GM23338 (cell line): ENCODE measurements around the gene RAB40B. TPM values are rescaled to one million over a fixed set of nuclear protein-coding genes. Genes with fewer than 3 reads are reported as not detected.

Experiments
- ATAC-seq: fragments of 200-7000 bp; cut with Tn5 transposase; 3 replicates; pipeline ENCODE4 v1.9.1; 2020
- DNase-seq: peaks from one replicate; pipeline ENCODE4 v3.0.0-alpha.2; 2015; ENCODE audit warnings: low spot score
- H2AFZ ChIP-seq: fragments of 200-600 bp; sonication (generic); 2 replicates; pipeline ENCODE4 v1.8.0; 2016; ENCODE audit warnings: antibody characterized with exemption, mild to moderate bottlenecking, moderate library complexity
- H3F3A ChIP-seq: fragments of 200-600 bp; sonication (generic); replicated peaks from 2 replicates; pipeline ENCODE4 v1.8.0; 2017; ENCODE audit warnings: antibody characterized with exemption, mixed run types, low read depth
- H3K27ac ChIP-seq: fragments of 200-600 bp; sonication (generic); 2 replicates; pipeline ENCODE4 v1.6.1; 2016; ENCODE audit warnings: low read depth
- H3K27me3 ChIP-seq: fragments of 200-600 bp; sonication (generic); 2 replicates; pipeline ENCODE4 v1.8.0; 2016; ENCODE audit warnings: mild to moderate bottlenecking, mixed run types, moderate library complexity; ENCODE audit not compliant: insufficient read depth
- H3K36me3 ChIP-seq: fragments of 200-600 bp; sonication (generic); 2 replicates; pipeline ENCODE4 v1.8.0; 2016; ENCODE audit warnings: mild to moderate bottlenecking; ENCODE audit not compliant: insufficient read depth
- H3K4me1 ChIP-seq: fragments of 200-600 bp; sonication (generic); 2 replicates; pipeline ENCODE4 v1.8.0; 2016; ENCODE audit warnings: mild to moderate bottlenecking, moderate library complexity; ENCODE audit not compliant: insufficient read depth
- H3K4me2 ChIP-seq: fragments of 200-600 bp; sonication (generic); 2 replicates; pipeline ENCODE4 v1.7.1; 2017; ENCODE audit warnings: mixed run types
- H3K4me3 ChIP-seq: fragments of 200-600 bp; sonication (generic); 2 replicates; pipeline ENCODE4 v1.6.1; 2016; ENCODE audit warnings: mixed run types
- H3K79me2 ChIP-seq: fragments of 200-600 bp; sonication (generic); replicated peaks from 2 replicates; pipeline ENCODE4 v1.8.0; 2017; ENCODE audit warnings: mild to moderate bottlenecking; ENCODE audit not compliant: insufficient read depth
- H3K9me2 ChIP-seq: fragments of 200-600 bp; sonication (generic); 2 replicates; pipeline ENCODE4 v1.8.0; 2017; ENCODE audit not compliant: insufficient read depth
- H4K20me1 ChIP-seq: fragments of 200-600 bp; sonication (generic); replicated peaks from 2 replicates; pipeline ENCODE4 v1.8.0; 2017; ENCODE audit warnings: mild to moderate bottlenecking; ENCODE audit not compliant: insufficient read depth
- H3K27ac Mint-ChIP-seq: 2 replicates; pipeline ENCODE4 v1.8.0; 2020; ENCODE audit warnings: inconsistent platforms, mild to moderate bottlenecking, moderate library complexity, mixed read lengths
- H3K27me3 Mint-ChIP-seq: 3 replicates; pipeline ENCODE4 v1.8.0; 2022; ENCODE audit warnings: low read depth, mild to moderate bottlenecking, moderate library complexity, mixed read lengths, inconsistent platforms; ENCODE audit not compliant: insufficient read depth, poor library complexity
- H3K36me3 Mint-ChIP-seq: 3 replicates; pipeline ENCODE4 v1.8.0; 2021; ENCODE audit warnings: low read depth, mild to moderate bottlenecking, inconsistent platforms, moderate library complexity, mixed read lengths
- H3K4me1 Mint-ChIP-seq: 3 replicates; pipeline ENCODE4 v1.8.0; 2020; ENCODE audit warnings: mild to moderate bottlenecking, inconsistent platforms, mixed read lengths
- H3K4me3 Mint-ChIP-seq: 3 replicates; pipeline ENCODE4 v1.8.0; 2021; ENCODE audit warnings: moderate library complexity, mild to moderate bottlenecking, inconsistent platforms, mixed read lengths
- H3K9me3 Mint-ChIP-seq: 3 replicates; pipeline ENCODE4 v1.8.0; 2020; ENCODE audit warnings: moderate library complexity, mild to moderate bottlenecking, inconsistent platforms, mixed read lengths
- CREB1 ChIP-seq: fragments of 250-450 bp; sonication (Bioruptor Pico); IDR thresholded peaks from 2 replicates; pipeline ENCODE4 v1.5.0; 2020; ENCODE audit warnings: low read depth, mild to moderate bottlenecking, moderate library complexity
- EZH2 ChIP-seq: fragments of 200-600 bp; sonication (generic); IDR thresholded peaks from one replicate; pipeline ENCODE4 v1.8.0; 2017; ENCODE audit warnings: antibody characterized with exemption, mild to moderate bottlenecking, low read depth; ENCODE audit not compliant: unreplicated experiment
- EZH2phosphoT487 ChIP-seq: fragments of 200-600 bp; sonication (generic); IDR thresholded peaks from one replicate; pipeline ENCODE4 v1.8.1; 2018; ENCODE audit warnings: antibody characterized with exemption; ENCODE audit not compliant: unreplicated experiment
- NANOG ChIP-seq: IDR thresholded peaks from 2 replicates; pipeline ENCODE4 v1.6.1; 2016; ENCODE audit warnings: antibody characterized with exemption, borderline replicate concordance
- POLR2AphosphoS5 ChIP-seq: IDR thresholded peaks from 2 replicates; pipeline ENCODE4 v1.6.1; 2016; ENCODE audit warnings: antibody characterized with exemption, low read depth
- ZNF114 ChIP-seq: fragments of 250-450 bp; sonication (Bioruptor Pico); IDR thresholded peaks from 2 replicates; pipeline ENCODE4 v1.5.0; 2020; ENCODE audit warnings: mild to moderate bottlenecking, moderate library complexity
- ZNF462 ChIP-seq: fragments of 250-450 bp; sonication (Bioruptor Pico); IDR thresholded peaks from 2 replicates; pipeline ENCODE4 v1.5.0; 2020; ENCODE audit warnings: mild to moderate bottlenecking, moderate library complexity
- polyA plus RNA-seq: library from polyadenylated mRNA; unstranded; fragments of >200 nt; fragmentation: Nextera tagmentation; extraction: Ambion mirVana; gene quantifications from 2 replicates; pipeline ENCODE4 v1.2.1, GENCODE V29; 2016
- total RNA-seq: library from RNA; depleted of rRNA; stranded (reverse); fragments of >200 nt; shearing (Covaris generic); gene quantifications from 2 replicates; pipeline ENCODE4 v1.2.3, GENCODE V29; 2014

RAB40B gene
- total and polyA plus RNA-seq, 2 experiments from 2014 or later, result 4.2 to 5.2 TPM

GRCh38 chr17:82656266-82656665 lies 42.2 kb downstream of the RAB40B start (continued):
- TF ChIP-seq ZNF462 (no peak), CREB1 (CRISPR knock-in tag) (no peak), NANOG (no peak), POLR2AphosphoS5 (no peak), EZH2 (no peak), EZH2phosphoT487 (no peak), ZNF114 (CRISPR knock-in tag) (no peak)

- Histone ChIP-seq H3K9me2 (no peaks in the 10 kb centered on the region), H3F3A (no peaks in the 10 kb centered on the region), H3K4me3 (no peak overlapping the region), H4K20me1 (no peaks in the 10 kb centered on the region), H3K27ac (no peak overlapping the region), H3K4me1 (no peaks in the 10 kb centered on the region), H3K36me3 (no peaks in the 10 kb centered on the region), H3K4me2 (no peak overlapping the region), H3K27me3 (no peaks in the 10 kb centered on the region), H3K79me2 (no peaks in the 10 kb centered on the region), H2AFZ (no peak overlapping the region)
- ATAC-seq (no peak), DNase-seq (no peak)
- Mint-ChIP-seq H3K9me3 (peaks cover 5% of the 10 kb centered on the region; the same call in 1 of the 3 replicates), H3K36me3 (no peaks in the 10 kb centered on the region; the same call in 2 of the 3 replicates), H3K4me1 (no peaks in the 10 kb centered on the region), H3K4me3 (no peak overlapping the region), H3K27me3 (peaks cover 12% of the 10 kb centered on the region), H3K27ac (no peak overlapping the region)
- TF ChIP-seq ZNF462, result no peak
These were observed 43.0 kb downstream of the RAB40B start for GRCh38 chr17:82655523-82655922.
